ENCODE data around the gene CEACAM6. TPM values are rescaled to one million over a fixed set of nuclear protein-coding genes. Genes with fewer than 3 reads are reported as not detected.

Gene CEACAM6
- polyA plus RNA-seq, 1 of the 3 experiments (the other 2 are of a cell fraction): not detected

- H3K36me3 ChIP-seq (replicated peaks in 1 of 2; ENCODE audit: control insufficient read depth in 1 of 2, insufficient read depth in 2 of 2, low read length in 1 of 2): no peaks in the 10 kb centered on the region
- H2AFZ ChIP-seq (ENCODE audit: low read depth): no peak overlapping the region
- no peaks in the 10 kb centered on the region for H3F3A ChIP-seq (replicated peaks; ENCODE audit: insufficient read depth)
- no peaks in the 10 kb centered on the region for H4K20me1 ChIP-seq (ENCODE audit: insufficient read depth)
- DNase-seq: peak; percentile 46
- H3K27ac ChIP-seq (ENCODE audit: low read depth in 2 of 2, low read length in 1 of 2): no peak overlapping the region
- no peaks in the 10 kb centered on the region for H3K4me1 ChIP-seq (ENCODE audit: control insufficient read depth in 1 of 2, insufficient read depth in 2 of 2, low read depth in 1 of 2, low read length in 1 of 2)
- H3K9ac ChIP-seq: no peak overlapping the region
- ChIA-PET POLR2A (no interaction called here), CTCF (interaction anchor here (0.6 to 5.3 kb wide), 29 partner anchors 9 to 1992 kb away, joined by 3 to 33 read pairs (median 4); partner anchors contain the start of gene CEACAM3)
- no peaks in the 10 kb centered on the region for H3K9me3 ChIP-seq
- H3K27me3 ChIP-seq (ENCODE audit: insufficient read depth): peaks cover 17% of the 10 kb centered on the region; the same call in 1 of the 2 replicates
- H3K4me2 ChIP-seq: no peak overlapping the region
- peak overlapping the region in 1 of 2 experiments; percentile 56; a peak in 1 of 4 replicates for H3K4me3 ChIP-seq (ENCODE audit: low read depth in 2 of 2, low read length in 1 of 2)
- 6% methylated on average over 12 of the region's 12 CpGs for WGBS (ENCODE audit: low lambda C conversion rate)
- H3K79me2 ChIP-seq (ENCODE audit: insufficient read depth): no peaks in the 10 kb centered on the region
- H3K9me2 ChIP-seq: no peaks in the 10 kb centered on the region
- no peak for TF ChIP-seq PBX3 (IDR thresholded peaks at IDR 0.05)
- no peak for TF ChIP-seq GATA2 (CRISPR knock-in tag; IDR thresholded peaks at IDR 0.05)
- TF ChIP-seq MAX (IDR thresholded peaks at IDR 0.05; ENCODE audit: low read depth): no peak
- TF ChIP-seq JUND (IDR thresholded peaks at IDR 0.05): no peak
- TF ChIP-seq NRF1 (IDR thresholded peaks at IDR 0.05; ENCODE audit: low read depth, low read length): no peak
- no peak for TF ChIP-seq CHD2 (IDR thresholded peaks at IDR 0.05; ENCODE audit: low read length, partially characterized antibody)
- TF ChIP-seq TAF1 (IDR thresholded peaks at IDR 0.05; ENCODE audit: borderline replicate concordance, low read depth, low read length): no peak
- TF ChIP-seq, protein P1, sequence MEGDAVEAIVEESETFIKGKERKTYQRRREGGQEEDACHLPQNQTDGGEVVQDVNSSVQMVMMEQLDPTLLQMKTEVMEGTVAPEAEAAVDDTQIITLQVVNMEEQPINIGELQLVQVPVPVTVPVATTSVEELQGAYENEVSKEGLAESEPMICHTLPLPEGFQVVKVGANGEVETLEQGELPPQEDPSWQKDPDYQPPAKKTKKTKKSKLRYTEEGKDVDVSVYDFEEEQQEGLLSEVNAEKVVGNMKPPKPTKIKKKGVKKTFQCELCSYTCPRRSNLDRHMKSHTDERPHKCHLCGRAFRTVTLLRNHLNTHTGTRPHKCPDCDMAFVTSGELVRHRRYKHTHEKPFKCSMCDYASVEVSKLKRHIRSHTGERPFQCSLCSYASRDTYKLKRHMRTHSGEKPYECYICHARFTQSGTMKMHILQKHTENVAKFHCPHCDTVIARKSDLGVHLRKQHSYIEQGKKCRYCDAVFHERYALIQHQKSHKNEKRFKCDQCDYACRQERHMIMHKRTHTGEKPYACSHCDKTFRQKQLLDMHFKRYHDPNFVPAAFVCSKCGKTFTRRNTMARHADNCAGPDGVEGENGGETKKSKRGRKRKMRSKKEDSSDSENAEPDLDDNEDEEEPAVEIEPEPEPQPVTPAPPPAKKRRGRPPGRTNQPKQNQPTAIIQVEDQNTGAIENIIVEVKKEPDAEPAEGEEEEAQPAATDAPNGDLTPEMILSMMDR (IDR thresholded peaks at IDR 0.05): peak; percentile 72
- no peak for TF ChIP-seq POLR2AphosphoS5 (IDR thresholded peaks at IDR 0.05; ENCODE audit: low read depth, low read length)
- TF ChIP-seq SMC3 (IDR thresholded peaks at IDR 0.05; ENCODE audit: low read depth, low read length): peak; percentile 23
- no peak for TF ChIP-seq REST (IDR thresholded peaks at IDR 0.05; ENCODE audit: low read depth, low read length)
- no peak for TF ChIP-seq RXRA (IDR thresholded peaks at IDR 0.05; ENCODE audit: borderline replicate concordance, low read depth)
Observed at GRCh38 chr19:41753159-41753558, 2.2 kb upstream of the CEACAM6 start.

Data from SK-N-SH (cell line).